Stimulated activated CD8-positive, alpha-beta memory T cell treated with anti-CD3 and anti-CD28 coated beads, Interleukin-15, amount 100 ng/mL, for 1 hour (primary cell): ENCODE results near the gene ZSWIM1.
"Not testable (repeated sequence)": the region's sequence is repeated elsewhere in the genome, so short reads cannot be mapped to it uniquely, and the experiment has no call there.

Source experiments
- DNase-seq: peaks from one replicate; pipeline ENCODE4 v3.0.0-alpha.2; 2020; ENCODE audit warnings: low read depth

The ZSWIM1 gene

DNA sequence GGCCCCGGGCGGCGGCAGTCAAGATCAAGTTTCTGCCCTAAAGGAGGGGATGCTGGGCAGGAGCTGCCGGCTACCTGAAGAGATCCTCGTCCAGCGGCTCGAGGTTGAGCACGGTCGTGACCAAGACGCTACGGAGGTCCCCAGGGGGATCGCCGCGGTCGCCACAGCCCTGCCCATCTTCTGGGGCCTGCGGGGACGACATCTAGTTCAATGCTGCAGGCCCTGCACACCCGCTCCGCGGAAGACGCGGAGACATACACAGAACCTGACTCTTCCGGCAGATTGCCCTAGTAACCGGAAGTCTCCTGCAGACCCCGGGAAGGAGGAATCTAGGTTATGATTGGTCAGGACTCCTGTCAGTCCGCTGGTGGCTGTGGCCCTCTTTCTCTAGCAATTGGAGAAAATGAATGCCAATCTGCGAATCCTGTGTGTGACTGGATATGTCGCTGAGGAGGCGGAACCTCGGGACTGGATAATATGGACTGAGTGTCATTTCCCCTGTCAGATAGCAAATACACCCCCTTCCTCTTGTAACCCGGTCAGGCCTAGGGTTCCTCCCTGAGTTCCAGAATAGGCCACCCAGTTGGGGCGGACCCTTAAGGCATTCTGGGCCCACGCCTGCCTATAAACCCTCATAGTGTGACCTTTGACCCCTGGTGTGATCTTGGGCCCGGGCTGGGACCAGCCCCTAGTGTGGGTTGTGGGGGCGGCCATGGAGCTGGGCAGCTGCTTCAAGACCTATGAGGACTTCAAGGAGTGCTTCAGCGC lies 23.7 kb upstream of the ZSWIM1 start, which contains the start of the genes ACOT8 and ZSWIM3:
TSS of gene ACOT8 (minus strand) at position 279 of the 768 bp plus-strand sequence. CDS start at position 202, 77 bp downstream.
TSS of gene ZSWIM3 (plus strand) at position 501 of the 768 bp plus-strand sequence. CDS start at position 713, 212 bp downstream.
- peak; percentile 83 for DNase-seq

- no peak for DNase-seq
These were observed 23.2 kb upstream of the ZSWIM1 start for GRCh38 chr20:45857882-45858216.

- DNase-seq, result no peak
These were observed 21.1 kb upstream of the ZSWIM1 start for GRCh38 chr20:45859916-45860315.

DNA sequence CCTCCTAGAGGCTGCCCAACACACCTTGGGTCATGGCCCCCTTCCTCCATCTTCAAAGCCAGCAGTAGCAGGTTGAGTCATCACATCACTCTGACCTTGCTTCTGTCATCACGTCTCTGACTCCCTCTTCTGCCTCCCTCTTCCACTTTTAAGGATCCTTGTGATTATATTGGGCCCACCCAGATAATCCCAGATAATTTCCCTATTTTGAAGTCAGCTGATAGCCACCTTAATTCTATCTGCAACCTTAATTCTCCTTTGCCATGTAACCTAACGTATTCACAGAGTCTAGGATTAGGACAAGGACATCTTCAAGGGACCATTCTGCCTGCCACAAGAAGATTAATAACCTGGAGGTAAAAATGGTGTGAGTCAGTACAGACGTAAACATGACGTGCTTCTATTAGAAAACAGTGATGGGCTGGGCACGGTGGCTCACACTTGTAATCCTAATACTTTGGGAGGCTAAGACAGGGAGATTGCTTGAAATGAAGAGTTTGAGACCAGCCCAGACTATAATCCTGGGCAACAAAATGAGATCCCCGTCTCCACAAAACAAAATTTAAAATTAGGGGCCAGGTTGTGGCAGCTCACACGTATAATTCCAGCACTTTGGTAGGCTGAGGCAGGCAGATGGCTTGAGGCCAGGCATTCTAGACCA lies 20.3 kb upstream of the ZSWIM1 start:
- no peak for DNase-seq

GRCh38 chr20:45861221-45862075 lies 19.6 kb upstream of the ZSWIM1 start:
- DNase-seq, result no peak

DNA sequence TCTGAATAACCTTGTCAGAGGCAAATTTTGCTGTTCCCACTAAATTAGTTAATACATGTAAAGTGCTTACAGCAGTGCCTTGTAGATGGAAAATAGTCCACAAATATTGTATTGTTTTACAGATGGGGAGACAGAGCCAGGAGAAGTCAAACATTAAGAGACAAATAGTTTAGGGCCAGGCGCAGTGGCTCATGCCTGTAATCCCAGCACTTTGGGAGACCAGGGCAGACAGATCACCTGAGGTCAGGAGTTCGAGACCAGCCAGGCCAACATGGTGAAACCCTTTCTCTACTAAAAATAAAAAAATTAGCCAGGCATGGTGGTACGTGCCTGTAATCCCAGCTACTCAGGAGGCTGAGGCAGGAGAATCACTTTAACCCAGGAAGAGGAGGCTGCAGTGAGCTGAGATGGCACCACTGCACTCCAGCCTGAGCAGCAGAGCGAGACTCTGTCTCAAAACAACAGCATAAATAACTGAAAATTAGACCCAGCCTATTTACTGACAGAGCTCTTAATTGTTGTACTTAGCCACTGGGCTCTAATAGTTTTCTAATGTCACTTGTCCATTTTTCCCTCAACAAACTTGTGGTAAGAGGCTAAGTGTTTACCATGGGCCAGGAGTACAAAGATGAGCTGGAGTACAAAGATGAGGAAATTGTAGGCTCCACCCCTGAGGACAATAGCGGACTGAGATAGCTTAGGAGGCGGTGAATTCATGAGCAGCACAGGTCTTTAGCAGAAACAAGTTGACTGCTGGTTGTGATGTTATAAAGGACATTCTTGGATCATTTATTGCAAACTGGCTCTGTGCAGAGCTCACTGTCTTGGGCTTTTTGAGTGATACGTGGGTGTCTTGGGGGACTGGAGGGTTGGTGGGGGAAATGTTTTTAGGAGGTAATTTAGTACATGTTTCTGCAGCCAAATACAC lies 17.2 kb upstream of the ZSWIM1 start:
- DNase-seq, result no peak

GRCh38 chr20:45866454-45866853 lies 14.6 kb upstream of the ZSWIM1 start:
- no peak for DNase-seq

DNA sequence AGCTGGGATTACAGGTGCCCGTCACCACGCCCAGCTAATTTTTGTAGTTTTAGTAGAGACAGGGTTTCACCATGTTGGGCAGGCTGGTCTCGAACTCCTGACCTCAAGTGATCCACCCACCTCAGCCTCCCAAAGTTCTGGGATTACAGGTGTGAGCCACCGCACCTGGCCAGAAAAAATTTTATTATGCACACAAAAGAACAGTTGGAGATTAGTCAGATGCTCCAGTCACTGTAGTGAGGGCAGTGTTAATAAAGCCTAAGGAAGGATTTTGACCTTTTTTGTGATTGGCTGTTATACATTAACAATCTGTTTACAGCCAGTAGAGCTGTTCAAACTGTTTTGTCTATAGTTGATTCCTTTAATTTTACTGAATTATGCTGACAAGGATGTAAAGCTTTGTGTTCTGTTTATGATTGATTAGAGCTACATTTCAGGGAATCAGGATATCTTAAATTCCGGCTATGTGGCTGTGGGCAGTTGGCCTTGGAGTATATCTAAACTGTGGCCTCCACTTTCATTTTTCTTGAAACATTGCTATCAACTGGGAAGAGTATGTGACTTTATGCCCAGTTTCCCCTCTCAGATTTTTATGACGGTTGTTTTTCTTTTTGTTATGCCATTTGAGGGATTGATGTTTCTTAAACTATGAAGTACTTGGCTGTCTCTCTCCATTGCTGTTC lies 13.8 kb upstream of the ZSWIM1 start:
- DNase-seq, result no peak

DNA sequence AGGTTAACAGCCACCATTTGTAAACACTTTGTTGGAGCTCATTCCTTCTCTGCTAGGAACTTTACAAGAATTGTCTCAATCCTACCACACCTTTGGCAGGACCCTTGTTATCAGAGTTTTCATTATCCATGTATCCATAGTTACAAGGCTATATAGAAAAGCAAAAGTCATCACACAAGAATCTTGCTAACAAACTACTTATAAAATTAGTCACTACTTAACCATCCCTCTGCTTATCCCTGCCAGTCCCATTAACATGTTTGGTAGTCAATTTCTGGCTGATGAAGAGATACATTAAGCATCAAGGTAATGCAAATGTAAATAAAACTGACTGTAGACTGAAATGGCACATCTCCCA lies 13.2 kb upstream of the ZSWIM1 start:
- no peak for DNase-seq

DNA sequence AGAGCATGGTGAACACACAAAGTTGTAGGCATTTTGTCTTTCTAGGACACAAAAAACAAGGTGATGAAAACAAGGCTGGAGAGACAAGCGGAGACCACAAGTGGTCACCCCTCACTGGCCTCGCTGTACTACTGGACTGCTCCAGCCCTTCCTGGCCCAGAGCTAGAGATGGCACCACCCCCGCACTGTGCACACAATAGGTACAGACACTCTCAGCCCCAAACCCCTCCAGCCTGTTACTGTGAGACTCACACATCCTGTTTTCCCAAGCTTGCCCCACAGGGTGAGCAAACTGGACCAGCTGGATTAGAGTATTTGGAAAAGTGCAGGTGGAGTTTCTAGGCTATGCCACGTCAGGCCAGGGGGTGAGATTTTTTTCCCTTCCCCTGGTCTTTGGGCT lies 8.4 kb upstream of the ZSWIM1 start:
- no peak for DNase-seq

- DNase-seq, result no peak
These were observed 7.5 kb upstream of the ZSWIM1 start for GRCh38 chr20:45873409-45874103.

GRCh38 chr20:45874104-45874481 lies 6.9 kb upstream of the ZSWIM1 start:
- not testable (repeated sequence) for DNase-seq

GRCh38 chr20:45874576-45874975 lies 6.5 kb upstream of the ZSWIM1 start:
- DNase-seq, result no peak

DNA sequence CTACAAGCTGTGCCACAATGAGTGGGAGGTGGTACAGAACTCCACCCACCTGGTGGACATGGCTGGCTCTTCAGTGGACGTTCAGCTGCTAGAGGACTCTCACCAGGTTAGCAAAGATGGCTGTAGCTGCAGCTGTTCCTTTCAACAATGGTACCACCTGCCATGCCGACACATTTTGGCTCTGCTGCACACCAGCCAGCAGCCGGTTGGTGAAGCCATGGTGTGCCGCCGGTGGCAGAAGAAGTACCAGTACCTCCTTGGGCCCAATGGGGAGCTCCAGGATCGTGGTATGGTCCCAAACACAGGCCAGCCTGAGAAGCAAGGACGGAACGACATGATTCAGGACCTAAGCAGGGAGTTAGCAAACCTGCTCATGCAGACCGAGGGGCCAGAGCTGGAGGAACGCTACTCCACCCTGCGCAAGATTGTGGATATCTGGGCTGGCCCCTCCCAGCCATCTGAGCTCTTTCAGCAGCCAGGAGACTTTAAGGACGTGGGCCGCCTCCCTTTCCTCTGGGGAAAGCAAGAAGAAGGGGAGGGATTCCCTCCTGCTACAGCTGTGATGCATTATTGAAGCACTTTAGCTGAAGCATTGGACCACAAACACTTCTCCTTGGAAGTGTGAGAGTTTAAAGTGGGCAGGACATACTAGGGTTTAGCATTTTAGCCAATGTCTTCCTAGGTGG lies 2.8 kb upstream of the ZSWIM1 start:
- no peak for DNase-seq

- DNase-seq, result no peak
These were observed 1.6 kb downstream of the ZSWIM1 start for GRCh38 chr20:45882469-45883099.

- DNase-seq, result no peak
These were observed 2.1 kb downstream of the ZSWIM1 start for GRCh38 chr20:45883100-45883469.

GRCh38 chr20:45886590-45887345 lies 5.7 kb downstream of the ZSWIM1 start:
- DNase-seq, result no peak

DNA sequence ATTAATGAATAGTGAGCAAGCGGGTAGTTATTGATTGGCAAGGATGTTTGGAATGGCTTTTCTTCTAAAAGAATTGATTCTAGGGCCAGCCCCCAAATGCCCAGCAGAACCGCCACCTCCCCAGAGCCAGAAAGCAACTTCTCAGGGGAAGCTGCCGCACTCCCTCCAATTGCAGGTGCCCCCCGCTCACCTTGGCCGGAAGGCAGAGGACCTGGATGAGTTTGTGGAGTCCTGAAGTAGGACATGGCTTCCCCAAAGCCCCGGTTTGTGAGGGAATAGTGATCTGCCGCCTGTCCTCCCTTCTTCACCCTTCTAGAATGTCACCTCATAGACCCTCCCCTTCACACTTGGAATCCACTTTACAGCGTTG lies 6.3 kb downstream of the ZSWIM1 start, which contains the start of gene SPATA25:
TSS of gene SPATA25 (minus strand) at position 277 of the 370 bp plus-strand sequence. CDS start at position 245, 32 bp downstream.
- no peak for DNase-seq

DNA sequence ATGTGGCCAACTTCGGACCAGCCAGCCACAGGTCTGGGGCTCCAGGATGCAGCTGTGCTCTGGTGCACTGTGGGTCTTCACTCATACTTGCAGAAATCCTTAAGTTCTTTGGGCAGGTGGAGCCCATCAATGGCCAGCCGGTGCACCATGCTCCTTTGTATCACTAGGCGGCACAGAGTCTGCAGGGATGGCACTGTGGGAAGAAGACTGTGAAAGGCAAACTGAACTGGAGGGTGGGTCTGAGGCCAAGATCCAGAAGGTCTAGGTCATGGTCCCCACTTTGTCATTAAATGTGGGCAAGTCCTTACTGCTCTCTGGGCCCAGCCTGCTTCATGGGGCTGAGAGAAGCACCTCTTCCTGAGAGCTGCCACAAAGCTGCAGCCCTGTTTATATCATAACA lies 7.7 kb downstream of the ZSWIM1 start:
- no peak for DNase-seq
